ENCODE data around the gene GPAM.
"Not testable (repeated sequence)": the region's sequence is repeated elsewhere in the genome, so short reads cannot be mapped to it uniquely, and the experiment has no call there.

Gene GPAM

DNA sequence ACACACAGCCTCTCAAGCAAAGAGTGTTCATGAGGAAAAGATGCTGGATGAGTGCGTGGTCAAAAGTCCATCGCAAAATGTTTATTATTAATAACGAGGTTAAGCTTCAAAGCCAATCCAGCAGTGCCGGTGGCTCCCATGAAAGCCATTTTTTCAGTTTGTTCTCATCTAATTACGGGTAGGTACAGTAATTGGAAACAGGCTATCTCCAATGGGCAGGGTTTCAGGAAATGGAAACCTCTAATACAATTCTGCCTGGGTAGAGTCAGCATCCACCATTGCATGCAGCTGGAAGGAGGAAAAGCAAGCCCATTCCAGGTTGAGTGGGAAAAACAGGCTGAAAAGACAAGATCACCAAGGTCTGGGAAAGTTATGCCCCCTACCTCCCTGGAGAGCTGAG, 57.4 kb downstream of the GPAM start:
- no peak for DNase-seq

DNA sequence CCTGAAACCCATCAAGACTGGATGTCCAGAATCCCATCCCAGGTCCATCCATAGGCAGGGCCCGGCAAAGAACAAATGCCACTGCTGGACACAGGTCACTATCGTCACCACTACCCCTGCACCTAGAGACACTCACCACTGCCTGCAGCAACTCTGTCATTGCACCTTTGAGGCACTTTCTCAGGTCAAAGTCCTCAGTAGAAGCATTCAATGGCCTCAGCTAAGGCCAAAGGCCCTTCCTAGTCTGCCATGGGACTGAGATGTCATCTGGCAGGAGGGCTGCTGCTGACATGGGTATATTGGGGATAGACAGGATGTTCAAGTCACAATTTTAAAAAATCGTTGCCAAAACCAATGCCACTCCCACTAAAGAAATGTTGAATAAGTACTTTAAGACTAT, 58.7 kb downstream of the GPAM start:
- DNase-seq, result no peak

DNA sequence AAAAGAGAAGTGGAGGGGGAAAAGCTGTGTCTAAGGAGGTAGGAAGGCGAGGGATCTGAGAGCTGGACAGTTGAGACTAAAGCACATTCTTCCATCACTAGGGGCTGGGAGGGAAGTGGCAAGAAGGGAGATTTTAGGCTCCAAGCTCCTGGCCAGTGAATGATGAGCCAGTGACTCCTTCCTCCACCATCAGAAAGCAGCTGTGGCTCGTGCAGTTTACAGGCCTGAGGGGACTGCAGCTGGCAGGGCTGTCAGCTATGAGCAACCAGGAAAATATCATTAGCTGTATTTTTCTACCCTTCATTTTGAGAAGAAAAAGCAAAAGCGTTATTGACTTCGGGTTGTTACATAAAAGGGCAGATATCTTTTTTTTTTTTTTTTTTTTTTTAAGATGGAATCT, 60.7 kb downstream of the GPAM start:
- DNase-seq, result no peak

DNA sequence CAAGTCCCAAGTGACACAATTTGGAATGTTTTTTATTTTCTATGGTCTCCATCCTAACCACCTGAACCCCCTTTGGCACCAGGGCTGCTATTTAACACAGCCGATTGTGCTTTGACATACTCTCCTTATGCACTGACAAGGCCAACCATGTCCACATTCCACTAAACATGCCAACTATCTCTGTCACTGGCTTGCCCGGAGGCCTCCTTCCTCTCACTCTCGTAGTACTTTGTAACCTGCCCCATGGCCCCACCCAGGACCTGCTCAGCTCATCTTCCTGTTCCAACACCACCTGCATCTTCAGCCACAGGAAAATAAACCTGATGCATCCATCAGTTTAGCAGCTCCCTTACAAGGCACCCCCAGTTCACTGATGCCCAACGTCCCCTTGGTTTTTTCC, 63.1 kb downstream of the GPAM start:
- no peak for DNase-seq

DNA sequence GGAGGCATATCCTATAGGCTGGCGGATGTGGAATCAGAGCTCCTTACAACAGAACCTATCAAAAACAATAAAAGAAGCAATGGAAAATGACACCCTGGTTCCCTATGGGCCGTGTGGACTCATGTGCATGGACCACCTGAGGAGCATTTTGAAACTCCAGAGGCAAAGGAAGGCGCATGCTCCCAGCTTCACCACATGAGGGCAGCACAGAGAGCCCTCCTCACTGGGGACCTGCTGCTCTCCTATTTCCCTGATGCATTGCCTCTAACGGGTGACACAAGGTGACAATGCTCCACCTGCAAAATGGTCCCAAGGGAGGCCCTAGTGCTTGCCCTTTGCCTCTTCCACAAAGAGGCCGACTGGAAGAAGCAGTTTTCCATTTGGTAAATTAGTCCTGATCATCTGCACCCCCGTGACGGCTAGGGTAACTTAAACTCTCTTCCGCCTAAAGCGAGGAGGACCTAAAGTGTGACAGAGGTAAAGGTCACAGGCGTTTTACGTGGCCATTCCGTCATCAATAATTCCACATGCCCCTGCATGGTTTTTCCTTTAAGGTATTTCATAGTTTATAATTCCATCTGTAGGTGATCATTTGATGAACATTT, 67.7 kb downstream of the GPAM start:
- DNase-seq, result peak; percentile 71

DNA sequence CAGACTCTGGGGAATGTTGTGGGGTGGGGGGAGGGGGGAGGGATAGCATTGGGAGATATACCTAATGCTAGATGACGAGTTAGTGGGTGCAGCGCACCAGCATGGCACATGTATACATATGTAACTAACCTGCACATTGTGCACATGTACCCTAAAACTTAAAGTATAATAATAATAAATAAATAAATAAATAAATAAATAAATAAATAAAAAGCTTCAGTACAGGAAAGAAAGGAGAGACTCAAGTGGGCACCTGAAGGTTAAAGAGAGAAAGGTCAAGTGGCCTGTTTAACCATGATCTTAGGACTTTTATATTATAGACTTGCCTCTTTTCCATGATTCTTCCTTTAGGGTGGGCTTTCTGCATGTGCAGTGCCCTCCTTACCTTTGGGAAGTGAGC, 73.8 kb downstream of the GPAM start:
- DNase-seq, result not testable (repeated sequence)

All from hematopoietic multipotent progenitor cell treated with erythropoietin and hydrocortisone succinate and interleukin-3 and kit ligand, for 4 days (in vitro differentiated cells).